Stimulated activated CD8-positive, alpha-beta memory T cell treated with anti-CD3 and anti-CD28 coated beads, Interleukin-15, amount 100 ng/mL, for 24 hours (primary cell): Measurements from ENCODE around the gene TRAF3IP3.

Experiments
- DNase-seq: peaks from one replicate; pipeline ENCODE4 v3.0.0-alpha.2; 2020; ENCODE audit warnings: low read depth

Gene TRAF3IP3

GRCh38 chr1:209737118-209737505 lies 18.7 kb upstream of the TRAF3IP3 start:
- DNase-seq: no peak

- DNase-seq: no peak
These were observed 17.6 kb upstream of the TRAF3IP3 start for GRCh38 chr1:209738270-209738669.

- no peak for DNase-seq
These were observed 14.7 kb upstream of the TRAF3IP3 start for GRCh38 chr1:209741193-209741592.

GRCh38 chr1:209741889-209742288 lies 14.0 kb upstream of the TRAF3IP3 start:
- no peak for DNase-seq

GRCh38 chr1:209742409-209743144 lies 13.3 kb upstream of the TRAF3IP3 start:
- DNase-seq: no peak

GRCh38 chr1:209743145-209743482 lies 12.7 kb upstream of the TRAF3IP3 start:
- DNase-seq: no peak

- no peak for DNase-seq
These were observed 9.2 kb upstream of the TRAF3IP3 start for GRCh38 chr1:209746451-209747165.

- DNase-seq: peak; percentile 84
These were observed 8.1 kb upstream of the TRAF3IP3 start for GRCh38 chr1:209747580-209748262.

- no peak for DNase-seq
These were observed 7.2 kb upstream of the TRAF3IP3 start for GRCh38 chr1:209748620-209749019.

- DNase-seq: no peak
These were observed 6.6 kb upstream of the TRAF3IP3 start for GRCh38 chr1:209749205-209749604.

GRCh38 chr1:209749670-209750323 lies 6.1 kb upstream of the TRAF3IP3 start:
- DNase-seq: no peak

- no peak for DNase-seq
These were observed 4.1 kb upstream of the TRAF3IP3 start for GRCh38 chr1:209751627-209752231.

- no peak for DNase-seq
These were observed 3.0 kb upstream of the TRAF3IP3 start for GRCh38 chr1:209752890-209753289.

GRCh38 chr1:209755256-209755655 lies 597 bp upstream of the TRAF3IP3 start:
- no peak for DNase-seq

- DNase-seq: no peak
These were observed 977 bp downstream of the TRAF3IP3 start for GRCh38 chr1:209756615-209757445.

GRCh38 chr1:209758400-209758799 lies 2.5 kb downstream of the TRAF3IP3 start:
- DNase-seq: no peak

GRCh38 chr1:209759829-209760359 lies 4.0 kb downstream of the TRAF3IP3 start:
- no peak for DNase-seq

- no peak for DNase-seq
These were observed 5.3 kb downstream of the TRAF3IP3 start for GRCh38 chr1:209761011-209761635.

GRCh38 chr1:209766051-209766450 lies 10.2 kb downstream of the TRAF3IP3 start:
- DNase-seq: no peak

- DNase-seq: no peak
These were observed 11.2 kb downstream of the TRAF3IP3 start for GRCh38 chr1:209767096-209767495.

GRCh38 chr1:209767706-209768105 lies 11.9 kb downstream of the TRAF3IP3 start:
- DNase-seq: no peak
